ENCODE measurements around the gene SYNGR2. TPM values are rescaled to one million over a fixed set of nuclear protein-coding genes. Genes with fewer than 3 reads are reported as not detected.

SYNGR2 gene
- total and polyA plus RNA-seq, 2 donors, result 47.1 to 149 TPM

- H3K9me3 ChIP-seq (ENCODE audit: control insufficient read depth in 2 of 2, insufficient read depth in 1 of 2, low read length in 1 of 2), result peaks cover 0 to 1% of the 10 kb centered on the region in 2 donors
- no peaks in the 10 kb centered on the region for H3K27me3 ChIP-seq (ENCODE audit: control insufficient read depth in 2 of 2, insufficient read depth in 1 of 2, low read length in 1 of 2)
- 98% methylated on average over 22 of the region's 22 CpGs for WGBS
- H3K27ac ChIP-seq (ENCODE audit: low read depth in 1 of 2, low read length in 1 of 2), result no peak overlapping the region
- no peaks in the 10 kb centered on the region for H3K4me1 ChIP-seq (ENCODE audit: control insufficient read depth in 2 of 2, insufficient read depth in 2 of 2, low read length in 2 of 2)
- no peak overlapping the region for H3K4me3 ChIP-seq (ENCODE audit: low read length in 2 of 2)
- peaks cover 10 to 15% of the 10 kb centered on the region in 2 donors for H3K36me3 ChIP-seq (ENCODE audit: control insufficient read depth in 2 of 2, insufficient read depth in 2 of 2, low read length in 1 of 2)
- DNase-seq (ENCODE audit: low read depth in 6 of 9, low spot score in 9 of 9), result no peak
Measured at GRCh38 chr17:78204387-78205123, 36.2 kb downstream of the SYNGR2 start.

GRCh38 chr17:78205124-78205775 is 36.9 kb downstream of the SYNGR2 start:
- Histone ChIP-seq H3K27ac (ENCODE audit: low read depth in 1 of 2, low read length in 1 of 2) (no peak overlapping the region), H3K36me3 (ENCODE audit: control insufficient read depth in 2 of 2, insufficient read depth in 2 of 2, low read length in 1 of 2) (peaks cover 9 to 15% of the 10 kb centered on the region in 2 donors), H3K4me3 (ENCODE audit: low read length in 2 of 2) (no peak overlapping the region), H3K4me1 (ENCODE audit: control insufficient read depth in 2 of 2, insufficient read depth in 2 of 2, low read length in 2 of 2) (no peaks in the 10 kb centered on the region), H3K9me3 (ENCODE audit: control insufficient read depth in 2 of 2, insufficient read depth in 1 of 2, low read length in 1 of 2) (peaks cover 0 to 1% of the 10 kb centered on the region in 2 donors), H3K27me3 (ENCODE audit: control insufficient read depth in 2 of 2, insufficient read depth in 1 of 2, low read length in 1 of 2) (no peaks in the 10 kb centered on the region)
- no peak for DNase-seq (ENCODE audit: low read depth in 6 of 9, low spot score in 9 of 9)
- 98% methylated on average over 17 of the region's 17 CpGs for WGBS

- WGBS, result 88% methylated on average over 7 of the region's 7 CpGs
- DNase-seq (ENCODE audit: low read depth in 6 of 9, low spot score in 9 of 9), result no peak
- Histone ChIP-seq H3K36me3 (ENCODE audit: control insufficient read depth in 2 of 2, insufficient read depth in 2 of 2, low read length in 1 of 2) (peaks cover 9 to 15% of the 10 kb centered on the region in 2 donors), H3K4me1 (ENCODE audit: control insufficient read depth in 2 of 2, insufficient read depth in 2 of 2, low read length in 2 of 2) (no peaks in the 10 kb centered on the region), H3K4me3 (ENCODE audit: low read length in 2 of 2) (no peak overlapping the region), H3K27ac (ENCODE audit: low read depth in 1 of 2, low read length in 1 of 2) (no peak overlapping the region), H3K9me3 (ENCODE audit: control insufficient read depth in 2 of 2, insufficient read depth in 1 of 2, low read length in 1 of 2) (peaks cover 0 to 1% of the 10 kb centered on the region in 2 donors), H3K27me3 (ENCODE audit: control insufficient read depth in 2 of 2, insufficient read depth in 1 of 2, low read length in 1 of 2) (no peaks in the 10 kb centered on the region)
Measured at GRCh38 chr17:78206298-78206697, 37.9 kb downstream of the SYNGR2 start.

- Histone ChIP-seq H3K4me3 (ENCODE audit: low read length in 2 of 2) (no peak overlapping the region), H3K9me3 (ENCODE audit: control insufficient read depth in 2 of 2, insufficient read depth in 1 of 2, low read length in 1 of 2) (peaks cover 0 to 1% of the 10 kb centered on the region in 2 donors), H3K27ac (ENCODE audit: low read depth in 1 of 2, low read length in 1 of 2) (no peak overlapping the region), H3K4me1 (ENCODE audit: control insufficient read depth in 2 of 2, insufficient read depth in 2 of 2, low read length in 2 of 2) (no peaks in the 10 kb centered on the region), H3K27me3 (ENCODE audit: control insufficient read depth in 2 of 2, insufficient read depth in 1 of 2, low read length in 1 of 2) (no peaks in the 10 kb centered on the region), H3K36me3 (ENCODE audit: control insufficient read depth in 2 of 2, insufficient read depth in 2 of 2, low read length in 1 of 2) (peaks cover 9 to 15% of the 10 kb centered on the region in 2 donors)
- DNase-seq (ENCODE audit: low read depth in 6 of 9, low spot score in 9 of 9), result no peak
- WGBS, result 95% methylated on average over 3 of the region's 3 CpGs
Measured at GRCh38 chr17:78208486-78208885, 40.1 kb downstream of the SYNGR2 start.

GRCh38 chr17:78210111-78210510 is 41.7 kb downstream of the SYNGR2 start:
- no peak for DNase-seq (ENCODE audit: low read depth in 6 of 9, low spot score in 9 of 9)
- 94% methylated on average over 10 of the region's 10 CpGs for WGBS
- peaks cover 0 to 1% of the 10 kb centered on the region in 2 donors for H3K9me3 ChIP-seq (ENCODE audit: control insufficient read depth in 2 of 2, insufficient read depth in 1 of 2, low read length in 1 of 2)
- no peaks in the 10 kb centered on the region for H3K27me3 ChIP-seq (ENCODE audit: control insufficient read depth in 2 of 2, insufficient read depth in 1 of 2, low read length in 1 of 2)
- no peak overlapping the region for H3K27ac ChIP-seq (ENCODE audit: low read depth in 1 of 2, low read length in 1 of 2)
- H3K4me3 ChIP-seq (ENCODE audit: low read length in 2 of 2), result no peak overlapping the region
- peaks cover 10 to 13% of the 10 kb centered on the region in 2 donors for H3K4me1 ChIP-seq (ENCODE audit: control insufficient read depth in 2 of 2, insufficient read depth in 2 of 2, low read length in 2 of 2)
- peaks cover 3 to 9% of the 10 kb centered on the region in 2 donors for H3K36me3 ChIP-seq (ENCODE audit: control insufficient read depth in 2 of 2, insufficient read depth in 2 of 2, low read length in 1 of 2)

GRCh38 chr17:78211032-78211431 is 42.7 kb downstream of the SYNGR2 start:
- no peak overlapping the region for H3K27ac ChIP-seq (ENCODE audit: low read depth in 1 of 2, low read length in 1 of 2)
- peaks cover 0 to 1% of the 10 kb centered on the region in 2 donors for H3K9me3 ChIP-seq (ENCODE audit: control insufficient read depth in 2 of 2, insufficient read depth in 1 of 2, low read length in 1 of 2)
- WGBS, result 95% methylated on average over 11 of the region's 11 CpGs
- peaks cover 16 to 19% of the 10 kb centered on the region in 2 donors for H3K4me1 ChIP-seq (ENCODE audit: control insufficient read depth in 2 of 2, insufficient read depth in 2 of 2, low read length in 2 of 2)
- DNase-seq (ENCODE audit: low read depth in 6 of 9, low spot score in 9 of 9), result no peak
- H3K27me3 ChIP-seq (ENCODE audit: control insufficient read depth in 2 of 2, insufficient read depth in 1 of 2, low read length in 1 of 2), result no peaks in the 10 kb centered on the region
- H3K36me3 ChIP-seq (ENCODE audit: control insufficient read depth in 2 of 2, insufficient read depth in 2 of 2, low read length in 1 of 2), result peaks cover 0 to 4% of the 10 kb centered on the region in 2 donors
- no peak overlapping the region for H3K4me3 ChIP-seq (ENCODE audit: low read length in 2 of 2)

- H3K27ac ChIP-seq (ENCODE audit: low read depth in 1 of 2, low read length in 1 of 2), result peak within 1 kb of the TSS in 1 of 2 donors; percentile 74
- H3K4me3 ChIP-seq (ENCODE audit: low read length in 2 of 2), result peak within 1 kb of the TSS; percentile 69 to 88
- peak in 8 of 9 donors; percentile 68 to 94 (median 84) for DNase-seq (ENCODE audit: low read depth in 6 of 9, low spot score in 9 of 9)
- no peaks in the 10 kb centered on the region for H3K27me3 ChIP-seq (ENCODE audit: control insufficient read depth in 2 of 2, insufficient read depth in 1 of 2, low read length in 1 of 2)
- H3K4me1 ChIP-seq (ENCODE audit: control insufficient read depth in 2 of 2, insufficient read depth in 2 of 2, low read length in 2 of 2), result peaks cover 16 to 22% of the 10 kb centered on the region in 2 donors
- 2% methylated on average over 60 of the region's 60 CpGs for WGBS
- no peaks in the 10 kb centered on the region for H3K9me3 ChIP-seq (ENCODE audit: control insufficient read depth in 2 of 2, insufficient read depth in 1 of 2, low read length in 1 of 2)
- H3K36me3 ChIP-seq (ENCODE audit: control insufficient read depth in 2 of 2, insufficient read depth in 2 of 2, low read length in 1 of 2), result peaks cover 11 to 25% of the 10 kb centered on the region in 2 donors
Measured at GRCh38 chr17:78214016-78214705, 45.8 kb downstream of the SYNGR2 start, which contains the start of gene BIRC5. BIRC5 (plus strand) TSS chr17:78214253; CDS start chr17:78214317, 64 bp downstream.

- 32% methylated on average over 5 of the region's 5 CpGs for WGBS
- Histone ChIP-seq H3K4me1 (ENCODE audit: control insufficient read depth in 2 of 2, insufficient read depth in 2 of 2, low read length in 2 of 2) (peaks cover 16 to 25% of the 10 kb centered on the region in 2 donors), H3K4me3 (ENCODE audit: low read length in 2 of 2) (peak overlapping the region; percentile 69 to 88), H3K27me3 (ENCODE audit: control insufficient read depth in 2 of 2, insufficient read depth in 1 of 2, low read length in 1 of 2) (no peaks in the 10 kb centered on the region), H3K36me3 (ENCODE audit: control insufficient read depth in 2 of 2, insufficient read depth in 2 of 2, low read length in 1 of 2) (peaks cover 16 to 30% of the 10 kb centered on the region in 2 donors), H3K9me3 (ENCODE audit: control insufficient read depth in 2 of 2, insufficient read depth in 1 of 2, low read length in 1 of 2) (no peaks in the 10 kb centered on the region), H3K27ac (ENCODE audit: low read depth in 1 of 2, low read length in 1 of 2) (peak overlapping the region in 1 of 2 donors; percentile 74)
- DNase-seq (ENCODE audit: low read depth in 6 of 9, low spot score in 9 of 9), result no peak
Measured at GRCh38 chr17:78214706-78215061, 46.3 kb downstream of the SYNGR2 start.

Measured in thymus (tissue), 11 donors.